Endothelial cell (in vitro differentiated cells): ENCODE measurements around the gene PGM1. TPM values are rescaled to one million over a fixed set of nuclear protein-coding genes. Genes with fewer than 3 reads are reported as not detected.

Experiments used
- DNase-seq: peaks from one replicate; pipeline ENCODE4 v3.0.0; 2021; ENCODE audit warnings: low spot score
- H3K27ac Mint-ChIP-seq: one replicate; pipeline ENCODE4 v1.8.0; 2021; ENCODE audit warnings: mixed read lengths, inconsistent platforms; ENCODE audit not compliant: unreplicated experiment
- H3K27me3 Mint-ChIP-seq: one replicate; pipeline ENCODE4 v1.8.0; 2021; ENCODE audit warnings: mild to moderate bottlenecking, moderate library complexity, mixed read lengths, inconsistent platforms; ENCODE audit not compliant: unreplicated experiment
- H3K36me3 Mint-ChIP-seq: one replicate; pipeline ENCODE4 v1.8.0; 2021; ENCODE audit warnings: mild to moderate bottlenecking, low read depth, mixed read lengths, inconsistent platforms; ENCODE audit not compliant: unreplicated experiment
- H3K4me1 Mint-ChIP-seq: one replicate; pipeline ENCODE4 v1.8.0; 2021; ENCODE audit warnings: mild to moderate bottlenecking, mixed read lengths, inconsistent platforms; ENCODE audit not compliant: unreplicated experiment
- H3K4me3 Mint-ChIP-seq: one replicate; pipeline ENCODE4 v1.8.0; 2021; ENCODE audit warnings: mild to moderate bottlenecking, mixed read lengths, inconsistent platforms; ENCODE audit not compliant: unreplicated experiment
- H3K9me3 Mint-ChIP-seq: one replicate; pipeline ENCODE4 v1.8.0; 2021; ENCODE audit warnings: mixed read lengths, inconsistent platforms; ENCODE audit not compliant: unreplicated experiment
- CTCF ChIP-seq: fragments of 200-600 bp; sonication (generic); IDR thresholded peaks from one replicate; pipeline ENCODE4 v1.5.0; 2021; ENCODE audit warnings: antibody characterized with exemption; ENCODE audit not compliant: unreplicated experiment
- total RNA-seq: library from RNA; stranded (reverse); fragmentation: NEBNext Ultra II Directional; extraction: Animal tissue kit (Norgen Biotek cat#: 25700); gene quantifications from one replicate; pipeline ENCODE4 v1.2.1, GENCODE V29; 2021; ENCODE audit not compliant: unreplicated experiment

PGM1 gene
- total RNA-seq, 1 donor from 2014 or later, result 30.6 TPM

- Mint-ChIP-seq H3K4me3 (no peak overlapping the region), H3K9me3 (no peaks in the 10 kb centered on the region), H3K4me1 (no peaks in the 10 kb centered on the region), H3K27me3 (no peaks in the 10 kb centered on the region), H3K36me3 (no peaks in the 10 kb centered on the region), H3K27ac (no peak overlapping the region)
- no peak for TF ChIP-seq CTCF
- no peak for DNase-seq
Observed at GRCh38 chr1:63671514-63671913, 78.3 kb downstream of the PGM1 start.

GRCh38 chr1:63674238-63674864 is 81.1 kb downstream of the PGM1 start:
- Mint-ChIP-seq H3K36me3 (no peaks in the 10 kb centered on the region), H3K27me3 (peaks cover 2% of the 10 kb centered on the region), H3K27ac (no peak overlapping the region), H3K4me3 (no peak overlapping the region), H3K9me3 (no peaks in the 10 kb centered on the region), H3K4me1 (no peaks in the 10 kb centered on the region)
- peak; percentile 66 for DNase-seq
- TF ChIP-seq CTCF, result no peak

GRCh38 chr1:63674865-63675419 is 81.7 kb downstream of the PGM1 start:
- no peak overlapping the region for H3K4me3 Mint-ChIP-seq
- H3K9me3 Mint-ChIP-seq, result no peaks in the 10 kb centered on the region
- no peaks in the 10 kb centered on the region for H3K36me3 Mint-ChIP-seq
- no peak overlapping the region for H3K27ac Mint-ChIP-seq
- H3K27me3 Mint-ChIP-seq, result peaks cover 2% of the 10 kb centered on the region
- no peaks in the 10 kb centered on the region for H3K4me1 Mint-ChIP-seq
- TF ChIP-seq CTCF, result no peak
- no peak for DNase-seq

GRCh38 chr1:63675420-63675931 is 82.3 kb downstream of the PGM1 start:
- peaks cover 2% of the 10 kb centered on the region for H3K27me3 Mint-ChIP-seq
- no peak for TF ChIP-seq CTCF
- H3K4me1 Mint-ChIP-seq, result no peaks in the 10 kb centered on the region
- no peaks in the 10 kb centered on the region for H3K36me3 Mint-ChIP-seq
- no peaks in the 10 kb centered on the region for H3K9me3 Mint-ChIP-seq
- H3K27ac Mint-ChIP-seq, result no peak overlapping the region
- H3K4me3 Mint-ChIP-seq, result no peak overlapping the region
- no peak for DNase-seq

GRCh38 chr1:63677497-63677896 is 84.3 kb downstream of the PGM1 start:
- H3K4me1 Mint-ChIP-seq, result no peaks in the 10 kb centered on the region

More at GRCh38 chr1:63677497-63677896, 84.3 kb downstream of the PGM1 start:
- DNase-seq, result no peak
- Mint-ChIP-seq H3K4me3 (no peak overlapping the region), H3K27ac (no peak overlapping the region), H3K27me3 (peaks cover 2% of the 10 kb centered on the region), H3K9me3 (no peaks in the 10 kb centered on the region), H3K36me3 (no peaks in the 10 kb centered on the region)
- TF ChIP-seq CTCF, result no peak
